Measurements from ENCODE around the gene ZNF326. TPM values are rescaled to one million over a fixed set of nuclear protein-coding genes. Genes with fewer than 3 reads are reported as not detected.

ZNF326 gene
- total and polyA plus RNA-seq, 10 of the 15 experiments (the other 5 are each of a cell fraction or from before 2014, with no cell fraction given): 7.1 to 29.4 (median 21.9) TPM

DNA sequence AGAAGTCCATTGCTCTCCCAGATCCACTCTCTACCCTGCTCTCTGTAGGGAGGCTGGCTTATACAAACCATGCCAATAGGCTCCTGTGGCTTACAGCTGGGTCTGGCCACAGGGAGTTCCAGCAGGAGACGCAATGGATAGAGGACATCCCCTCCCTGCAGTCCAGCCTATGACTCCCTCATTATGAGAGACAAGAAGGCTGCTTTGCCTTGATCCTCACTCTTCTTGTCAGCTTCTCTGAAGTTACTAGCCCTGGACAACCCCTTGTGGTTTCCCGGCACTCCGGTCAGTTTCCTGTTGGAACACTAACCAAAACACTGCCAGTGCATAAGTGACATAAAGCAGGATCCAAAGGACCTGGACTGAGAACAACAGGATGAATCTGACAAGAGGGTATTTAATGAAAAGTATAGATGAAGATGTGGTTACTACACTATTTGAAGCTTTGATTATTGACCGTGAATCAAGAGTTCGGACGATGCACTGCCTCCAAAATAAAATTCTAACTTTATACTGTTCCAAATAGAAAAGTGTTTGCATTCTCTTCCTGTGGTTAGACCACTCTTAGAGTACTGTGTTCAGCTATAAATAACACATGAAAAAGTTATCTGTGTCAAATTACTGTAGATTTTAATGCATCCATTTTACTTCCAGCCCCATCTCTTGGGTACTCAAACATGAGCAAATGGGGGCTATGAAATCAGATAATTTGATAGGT lies 32.7 kb upstream of the ZNF326 start:
- intact Hi-C loops (cut with micrococcal nuclease; ENCODE audit: unreplicated experiment) (no loop called here), in situ Hi-C loops (cut with MboI) (no loop called here)
- DNase-seq (ENCODE audit: low read depth, low spot score): no peak
- H3K4me2 ChIP-seq (ENCODE audit: control insufficient read depth, insufficient read depth): no peak overlapping the region
- no TSS peak for BruUV-seq (replicated peaks)
- no peak overlapping the region for H3K4me3 ChIP-seq
- FAIRE-seq: no peak
- H3K9me3 ChIP-seq (replicated peaks; ENCODE audit: control insufficient read depth, insufficient read depth, low read length): peaks cover 4% of the 10 kb centered on the region; the same call in 2 of the 3 replicates
- H3K4me1 ChIP-seq (ENCODE audit: control insufficient read depth, insufficient read depth, low read length): peaks cover 12% of the 10 kb centered on the region
- ChIA-PET RAD21 (ENCODE audit: unreplicated experiment) (no interaction called here), CTCF (interaction anchor here (0.6 to 1.4 kb wide), 3 partner anchors 10 to 158 kb away, joined by 3 to 5 read pairs (median 3); no protein-coding TSS in a partner anchor), SMC1A (ENCODE audit: uncharacterized antibody, unreplicated experiment) (interaction anchor here (0.6 to 1.9 kb wide), 5 partner anchors 10 to 195 kb away, joined by 3 to 5 read pairs (median 4); no protein-coding TSS in a partner anchor), POLR2A (interaction anchor here (0.6 to 1.1 kb wide), 2 partner anchors 10 to 16 kb away, joined by 4 to 5 read pairs; no protein-coding TSS in a partner anchor)
- H3K79me2 ChIP-seq (ENCODE audit: control insufficient read depth, insufficient read depth, low read length): no peaks in the 10 kb centered on the region
- peak; percentile 66 for TF ChIP-seq RUNX3 (IDR thresholded peaks at IDR 0.05; ENCODE audit: low read length)
- TF ChIP-seq MXI1 (IDR thresholded peaks at IDR 0.05; ENCODE audit: low read depth, low read length): no peak
- no peak for TF ChIP-seq ZNF687 (IDR thresholded peaks at IDR 0.05)
- TF ChIP-seq EED (IDR thresholded peaks at IDR 0.05; ENCODE audit: low read depth): peak; percentile 62
- H4K20me1 ChIP-seq (ENCODE audit: control insufficient read depth, insufficient read depth): no peaks in the 10 kb centered on the region
- no peaks in the 10 kb centered on the region for H3K36me3 ChIP-seq (ENCODE audit: control insufficient read depth in 2 of 2, insufficient read depth in 2 of 2, low read length in 1 of 2)
- H3K9ac ChIP-seq (ENCODE audit: control insufficient read depth, insufficient read depth, low read length): no peak overlapping the region
- no peaks in the 10 kb centered on the region for H3K27me3 ChIP-seq (replicated peaks in 1 of 2; ENCODE audit: control insufficient read depth in 2 of 2, insufficient read depth in 2 of 2, low read length in 1 of 2)
- peak; percentile 25; the same call in 1 of the 3 replicates for ATAC-seq
- 9% methylated on average over 6 of the region's 6 CpGs for WGBS (ENCODE audit: insufficient coverage, insufficient replicate concordance, low lambda C conversion rate, missing lambda C conversion rate)
- no peak overlapping the region; the same call in 1 of the 2 replicates for H2AFZ ChIP-seq (ENCODE audit: control insufficient read depth, low read depth, low read length)
- no peak overlapping the region for H3K27ac ChIP-seq (ENCODE audit: control insufficient read depth, insufficient read depth)
